HG02884 (cell line): Measurements from ENCODE around the gene SLC25A44.
"Not testable (repeated sequence)": the region's sequence is repeated elsewhere in the genome, so short reads cannot be mapped to it uniquely, and the experiment has no call there.

Experiments
- ATAC-seq: cut with Tn5 transposase; IDR thresholded peaks from one replicate; pipeline ENCODE4 v1.9.1; 2021; ENCODE audit warnings: mild to moderate bottlenecking, moderate library complexity; ENCODE audit not compliant: unreplicated experiment

The SLC25A44 gene

GRCh38 chr1:156200044-156200443 lies 6.1 kb downstream of the SLC25A44 start:
- ATAC-seq, result no peak

DNA sequence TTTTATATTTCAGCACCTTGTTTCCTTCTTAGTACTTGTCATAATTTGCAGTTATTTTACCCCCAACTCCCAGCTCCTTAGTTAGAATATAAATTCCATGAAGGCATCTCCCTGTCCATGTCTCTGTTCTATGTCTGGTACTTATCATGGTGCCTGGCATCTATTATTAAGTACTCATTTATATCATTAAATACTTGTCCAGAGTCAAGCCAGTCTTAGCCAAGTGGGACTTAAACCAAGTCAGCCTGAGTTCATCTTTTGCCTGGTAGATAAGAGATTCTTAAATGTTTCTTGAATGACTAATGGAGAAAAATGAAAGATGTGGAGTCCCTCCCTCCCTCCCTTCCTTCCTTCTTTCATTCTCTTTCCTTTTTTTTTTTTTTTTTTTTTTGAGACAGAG lies 9.4 kb downstream of the SLC25A44 start:
- no peak for ATAC-seq

- no peak for ATAC-seq
These were observed 10.8 kb downstream of the SLC25A44 start for GRCh38 chr1:156204686-156205085.

DNA sequence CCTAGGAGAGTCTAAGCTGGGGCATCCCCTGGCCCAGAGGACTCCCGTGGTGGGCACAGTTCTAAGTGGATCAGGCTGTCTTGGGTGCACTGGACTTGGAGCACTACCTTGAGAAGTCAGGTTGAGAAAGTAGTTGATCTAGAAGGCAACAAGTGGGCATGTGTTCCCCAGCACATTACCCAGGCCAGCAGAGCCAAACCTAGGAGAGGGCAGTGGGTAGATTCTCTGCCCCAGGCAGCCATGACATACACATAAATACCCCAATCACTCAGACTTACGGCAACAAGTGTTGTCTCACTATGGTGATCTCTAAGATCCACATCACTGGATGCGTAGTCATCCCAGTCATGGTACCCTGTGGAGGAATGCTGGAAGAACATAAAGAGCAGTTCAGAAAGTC lies 17.3 kb downstream of the SLC25A44 start:
- ATAC-seq, result no peak

DNA sequence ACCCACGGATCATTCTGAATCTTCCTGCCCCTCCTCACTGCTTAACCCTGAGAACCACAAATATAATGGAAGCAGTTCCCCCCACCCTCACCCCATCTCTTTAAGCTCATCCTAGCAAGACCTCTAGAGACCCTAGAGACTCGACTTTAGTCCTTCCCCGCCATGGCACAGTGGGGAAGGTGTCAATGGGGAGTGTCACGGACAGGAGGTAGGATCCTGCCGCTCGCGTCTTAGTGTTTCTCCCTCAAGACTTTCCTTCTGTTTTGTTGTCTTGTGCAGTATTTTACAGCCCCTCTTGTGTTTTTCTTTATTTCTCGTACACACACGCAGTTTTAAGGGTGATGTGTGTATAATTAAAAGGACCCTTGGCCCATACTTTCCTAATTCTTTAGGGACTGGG lies 18.2 kb downstream of the SLC25A44 start:
- ATAC-seq, result no peak

DNA sequence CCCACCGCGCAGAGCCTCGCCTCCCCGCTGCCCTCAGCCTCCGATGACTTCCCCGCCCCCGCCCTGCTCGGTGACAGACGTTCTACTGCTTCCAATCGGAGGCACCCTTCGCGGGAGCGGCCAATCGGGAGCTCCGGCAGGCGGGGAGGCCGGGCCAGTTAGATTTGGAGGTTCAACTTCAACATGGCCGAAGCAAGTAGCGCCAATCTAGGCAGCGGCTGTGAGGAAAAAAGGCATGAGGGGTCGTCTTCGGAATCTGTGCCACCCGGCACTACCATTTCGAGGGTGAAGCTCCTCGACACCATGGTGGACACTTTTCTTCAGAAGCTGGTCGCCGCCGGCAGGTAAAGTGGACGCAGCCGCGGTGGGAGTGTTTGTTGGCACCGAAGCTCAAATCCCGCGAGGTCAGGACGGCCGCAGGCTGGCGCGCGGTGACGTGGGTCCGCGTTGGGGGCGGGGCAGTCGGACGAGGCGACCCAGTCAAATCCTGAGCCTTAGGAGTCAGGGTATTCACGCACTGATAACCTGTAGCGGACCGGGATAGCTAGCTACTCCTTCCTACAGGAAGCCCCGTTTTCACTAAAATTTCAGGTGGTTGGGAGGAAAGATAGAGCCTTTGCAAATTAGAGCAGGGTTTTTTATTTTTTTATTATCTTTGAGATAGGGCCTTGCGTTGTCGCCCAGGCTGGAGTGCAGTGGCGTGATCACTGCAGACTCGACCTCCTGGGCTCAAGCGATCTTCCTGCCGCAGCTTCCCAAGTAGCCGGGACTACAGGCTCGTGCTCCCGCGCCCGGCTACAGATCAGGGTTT lies 19.1 kb downstream of the SLC25A44 start, which contains the start of gene PMF1:
Gene PMF1 (plus strand): TSS at position 175 of the 811 bp plus-strand sequence. CDS start 9 bp downstream, at position 184.
- ATAC-seq, result peak; percentile 86

- no peak for ATAC-seq
These were observed 19.7 kb downstream of the SLC25A44 start for GRCh38 chr1:156213644-156213966.

GRCh38 chr1:156214024-156214748 lies 20.3 kb downstream of the SLC25A44 start:
- no peak for ATAC-seq

- not testable (repeated sequence) for ATAC-seq
These were observed 22.6 kb downstream of the SLC25A44 start for GRCh38 chr1:156216361-156217086.

DNA sequence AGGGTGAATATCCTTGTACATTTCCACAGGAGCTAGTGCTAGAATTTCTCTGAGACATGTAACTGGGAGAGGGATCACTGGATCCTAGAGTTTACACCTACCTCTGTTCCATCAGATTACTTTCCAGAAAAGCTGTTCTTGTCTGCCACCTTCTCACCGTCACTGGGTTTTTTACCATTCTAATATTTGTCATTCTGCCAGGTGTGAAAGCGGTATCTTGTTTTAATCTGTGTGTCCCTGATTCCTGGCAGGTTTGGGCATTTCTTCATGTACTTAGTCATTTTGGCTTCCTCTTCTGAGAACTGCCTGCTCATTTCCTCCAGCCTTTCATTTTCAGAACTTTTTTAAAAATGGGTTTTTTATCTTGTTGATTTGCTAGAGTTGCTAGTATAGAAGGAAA lies 24.0 kb downstream of the SLC25A44 start:
- ATAC-seq, result no peak

DNA sequence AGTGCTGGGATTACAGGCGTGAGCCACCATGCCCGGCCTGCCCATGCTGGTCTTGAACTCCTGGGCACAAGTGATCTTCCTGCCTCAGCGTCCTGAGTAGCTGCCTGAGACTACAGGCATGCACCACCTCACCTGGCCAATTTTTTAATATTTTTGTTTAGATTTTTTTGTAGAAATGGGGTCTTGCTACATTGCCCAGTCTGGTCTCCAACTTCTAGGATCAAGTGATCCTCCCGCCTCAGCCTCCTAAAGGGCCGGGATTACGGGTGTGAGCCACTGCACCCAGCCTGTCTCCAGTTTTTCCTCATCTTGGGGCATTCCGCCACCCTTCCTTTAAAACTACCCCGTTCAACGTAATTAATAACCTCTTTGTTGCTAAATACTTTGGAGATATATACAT lies 26.3 kb downstream of the SLC25A44 start:
- ATAC-seq, result no peak

- no peak for ATAC-seq
These were observed 28.2 kb downstream of the SLC25A44 start for GRCh38 chr1:156221986-156222692.

GRCh38 chr1:156225677-156226014 lies 31.7 kb downstream of the SLC25A44 start:
- no peak for ATAC-seq

DNA sequence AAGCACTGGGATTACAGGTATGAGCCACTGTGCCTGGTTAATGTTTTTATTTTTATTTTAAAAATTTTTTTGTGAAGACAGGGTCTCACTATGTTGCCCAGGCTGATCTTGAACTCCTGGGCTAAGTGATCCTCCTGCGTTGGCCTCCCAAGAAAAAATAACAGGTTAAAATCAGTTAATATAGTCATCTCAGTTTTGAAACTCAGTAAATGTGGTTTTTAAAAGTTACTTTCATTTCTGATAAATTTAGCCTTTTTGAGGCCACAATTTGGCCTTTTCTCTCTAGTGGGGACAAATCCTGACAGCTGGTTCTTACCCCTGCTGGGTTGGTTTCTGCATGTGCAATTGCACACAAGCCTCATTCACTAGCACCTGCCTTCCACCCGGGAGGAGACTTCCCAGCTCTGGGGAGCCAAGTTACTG lies 32.2 kb downstream of the SLC25A44 start:
- ATAC-seq, result peak; percentile 66

DNA sequence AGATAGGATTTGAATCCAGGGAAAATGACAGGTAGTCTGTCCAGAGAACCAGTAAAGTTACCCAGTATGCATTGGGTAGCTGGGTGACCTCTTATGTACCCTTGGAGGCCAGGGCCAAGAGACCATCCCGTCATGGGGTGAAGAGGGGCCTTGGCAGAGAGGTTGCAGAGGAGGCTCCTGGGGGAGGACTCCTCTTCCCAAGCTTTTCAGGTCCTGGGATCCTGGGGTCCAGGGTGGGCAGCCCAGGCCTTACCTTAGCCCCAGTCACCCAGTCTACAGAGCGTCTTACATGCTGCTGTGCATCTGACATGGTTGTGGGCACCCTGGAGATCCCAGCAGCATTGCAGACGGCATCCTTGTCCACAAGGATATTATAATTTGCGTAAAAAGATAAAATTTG lies 32.9 kb downstream of the SLC25A44 start:
- no peak for ATAC-seq

- no peak for ATAC-seq
These were observed 34.6 kb downstream of the SLC25A44 start for GRCh38 chr1:156228501-156228900.

DNA sequence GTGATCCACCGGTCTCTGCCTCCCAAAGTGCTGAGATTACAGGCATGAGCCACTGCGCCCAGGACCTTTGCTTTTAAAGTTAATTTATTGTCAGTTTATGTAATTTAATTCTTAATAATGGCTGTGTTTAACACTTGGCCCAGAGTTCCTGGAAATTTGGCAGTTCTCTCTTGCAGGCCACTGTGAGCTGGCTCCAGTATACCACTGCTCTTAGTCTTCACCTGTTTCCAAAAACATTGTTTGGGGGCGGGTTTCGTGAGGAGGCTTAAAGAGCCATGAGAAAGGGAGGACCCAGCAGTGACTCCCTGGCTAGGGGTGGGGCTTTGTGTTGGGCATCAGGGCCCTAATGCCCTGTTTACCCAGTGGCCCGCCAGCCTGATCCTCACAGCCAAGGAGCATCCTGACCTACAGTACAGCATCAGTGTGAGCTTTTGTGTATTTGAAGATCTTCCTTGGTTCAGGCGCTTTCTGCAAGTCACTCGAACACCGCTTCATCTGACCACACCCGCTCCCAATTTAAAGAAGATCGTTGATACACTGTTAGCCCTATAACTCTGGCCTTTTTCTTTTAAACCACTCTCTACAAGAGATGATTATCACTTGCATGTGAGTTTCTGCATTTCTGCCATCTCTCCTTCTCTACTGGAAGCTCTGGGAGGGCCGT lies 36.0 kb downstream of the SLC25A44 start:
- ATAC-seq, result no peak

DNA sequence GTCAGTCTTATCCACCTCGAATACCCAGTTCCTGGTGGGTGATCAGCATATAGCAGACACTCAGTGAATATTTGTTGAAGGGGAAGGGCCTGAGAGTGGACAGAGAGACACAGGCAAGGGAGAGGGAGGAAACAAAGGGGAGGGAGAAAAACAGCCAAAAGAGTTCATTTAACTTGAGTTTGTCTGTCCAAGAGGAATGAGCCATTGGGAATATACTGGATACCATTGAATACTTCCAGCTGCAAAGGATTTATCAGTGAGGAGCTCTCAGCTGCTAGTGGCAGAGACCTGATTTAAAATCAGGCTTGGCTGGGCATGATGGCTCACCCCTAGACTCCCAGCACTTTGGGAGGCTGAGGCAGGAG lies 36.6 kb downstream of the SLC25A44 start:
- no peak for ATAC-seq

- no peak for ATAC-seq
These were observed 38.4 kb downstream of the SLC25A44 start for GRCh38 chr1:156232201-156232894.
